Ovary (tissue), 9 donors: ENCODE results near the gene WBP2NL. TPM values are rescaled to one million over a fixed set of nuclear protein-coding genes. Genes with fewer than 3 reads are reported as not detected.

Experiments used
- DNase-seq, 5 donors: peaks; one replicate each; pipeline ENCODE4 v3.0.0-alpha.2; 2019 to 2020
- H3K27ac ChIP-seq, 2 donors: fragments of 200-600 bp; one replicate each; pipeline versions ENCODE4 v1.5.1 to v1.8.0; 2019 to 2022
- H3K27me3 ChIP-seq: fragments of 200-600 bp; one replicate; pipeline ENCODE4 v1.8.0; 2022
- H3K36me3 ChIP-seq: fragments of 200-600 bp; sonication (generic); one replicate; pipeline ENCODE4 v1.5.1; 2019
- H3K4me1 ChIP-seq: one replicate; pipeline ENCODE4 v1.8.1; 2013; ENCODE audit warnings: mild to moderate bottlenecking, moderate library complexity; ENCODE audit not compliant: insufficient read depth
- H3K4me3 ChIP-seq: fragments of 200-600 bp; sonication (generic); one replicate; pipeline ENCODE4 v1.5.1; 2017
- H3K9me3 ChIP-seq, 2 donors: fragments of 200-600 bp in 1 of 2; sonication (generic) in 1 of 2; one replicate each; pipeline versions ENCODE4 v1.5.1 to v1.8.1; 2013 to 2019; ENCODE audit warnings: mild to moderate bottlenecking in 1 of 2, moderate library complexity in 1 of 2
- EP300 ChIP-seq: sonication (generic); formaldehyde crosslinking; IDR thresholded peaks from one replicate; pipeline ENCODE4 v1.6.1; 2017; ENCODE audit warnings: antibody characterized with exemption
- POLR2A ChIP-seq: fragments of 450-650 bp; IDR thresholded peaks from one replicate; pipeline ENCODE4 v1.6.1; 2017; ENCODE audit warnings: antibody characterized with exemption, mild to moderate bottlenecking, moderate library complexity
- WGBS, 3 donors: extraction: QIAGEN DNeasy Blood & Tissue Kit in 1 of 3; methylation state at CpG; one replicate each; pipeline versions ENCODE4 v1.1.5 to v1.1.7; 2013 to 2017; 5-methylcytosine and 5-hydroxymethylcytosine counted together
- intact Hi-C, 4 donors: fragments of 100-400 bp; cut with DNase I; formaldehyde crosslinking; loops; one replicate each; pipeline versions ENCODE4 v1.11.0 to v1.15.1; 2022 to 2023
- polyA plus RNA-seq, 2 donors: library from polyadenylated mRNA; stranded (reverse); fragments of 200-250 nt in 1 of 2; fragments of 350-450 nt in 1 of 2; fragmentation: Illumina TruSeq in 1 of 2; extraction: RNeasy Lipid Tissue Mini Kit (QIAGEN cat#74804) in 1 of 2; gene quantifications; one replicate each; pipeline ENCODE4 v1.2.3, GENCODE V29; 2013 to 2014
- total RNA-seq, 7 donors: library from RNA; depleted of rRNA in 2 of 7; stranded (reverse); fragments of >200 nt in 2 of 7; fragmentation: NEBNext Ultra II Directional in 3 of 7; extraction: Animal tissue kit (Norgen Biotek cat#: 25700) in 3 of 7; gene quantifications; one replicate each; pipeline versions ENCODE4 v1.1.0 to v1.2.4, GENCODE V29; 2016 to 2023
- TF ChIP-seq, protein P1 (sequence below), 3 donors: fragments of 450-650 bp in 2 of 3; fragments of 200-600 bp in 1 of 3; IDR thresholded peaks; one replicate each; pipeline versions ENCODE4 v1.5.1 to v1.8.0; 2016 to 2022; ENCODE audit warnings: antibody characterized with exemption in 3 of 3, mild to moderate bottlenecking in 1 of 3
- donor health status: DM: no; HTN: no; CAD: no; lungs with moderate emphysema.
- donor health status: DM: no; HTN: no; CAD: no.
- donor health status: Bipolar disorder and iron deficiency.
- donor health status: DM: yes; HTN: yes; CAD: no.
- donor health status: DM: no; HTN: no; CAD: no.
- donor health status: DM: yes; HTN: yes; CAD: no.

WBP2NL gene
- total and polyA plus RNA-seq, 9 donors: 0.48 to 4.5 (median 2.8) TPM

DNA sequence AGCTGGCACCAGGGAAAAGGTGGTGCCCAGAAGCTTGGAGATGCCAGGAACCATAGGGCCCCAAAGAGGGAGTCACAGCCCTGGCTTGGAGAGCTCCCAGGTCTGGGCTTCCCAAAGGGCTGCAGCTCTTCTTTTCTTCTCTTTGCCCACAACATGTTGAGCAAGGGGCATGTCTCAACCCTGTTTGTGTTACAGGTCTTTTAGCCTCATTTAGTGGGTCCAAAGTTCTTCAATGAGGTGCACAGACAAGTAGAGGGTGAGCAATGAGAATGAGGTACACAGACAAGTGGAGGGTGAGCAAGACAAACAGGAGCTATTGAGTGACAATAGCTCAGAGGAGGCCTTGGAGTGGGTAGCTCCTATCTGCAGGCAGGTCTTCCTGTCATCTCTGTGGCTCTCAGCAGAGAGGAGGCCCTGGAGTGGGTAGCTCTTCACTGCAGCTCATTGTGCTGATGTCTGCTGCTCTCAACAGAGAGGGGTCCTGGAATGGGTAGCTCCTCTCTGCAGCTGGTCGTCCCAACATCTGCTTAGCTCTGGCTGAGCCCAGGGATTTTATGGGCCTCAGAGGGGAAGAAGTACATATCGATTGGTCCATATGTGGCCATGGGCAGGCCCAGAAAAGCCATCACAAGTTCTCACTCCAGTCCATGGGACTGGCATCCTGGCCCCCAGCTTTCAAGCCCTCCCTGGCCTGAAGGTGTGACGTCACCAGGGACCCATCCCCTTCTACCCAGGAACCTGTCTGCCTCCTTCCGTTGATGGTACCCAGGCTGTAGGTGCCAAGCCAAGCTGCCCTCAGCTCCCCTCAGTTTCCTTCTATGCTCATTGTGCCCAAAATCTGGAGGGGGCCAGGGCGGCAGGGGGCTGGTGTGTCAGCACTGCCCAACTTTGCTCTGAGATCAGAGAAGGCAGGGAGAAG is 34.9 kb downstream of the WBP2NL start:
- intact Hi-C loops: no loop called here
- no peaks in the 10 kb centered on the region for H3K27me3 ChIP-seq
- DNase-seq: no peak
- no peaks in the 10 kb centered on the region for H3K4me1 ChIP-seq
- 92 to 95% (median 93%) methylated on average over 5 of the region's 5 CpGs for WGBS, 3 donors
- H3K9me3 ChIP-seq: peaks cover 0 to 13% of the 10 kb centered on the region in 2 donors
- no peaks in the 10 kb centered on the region for H3K36me3 ChIP-seq
- H3K4me3 ChIP-seq: no peak overlapping the region
- H3K27ac ChIP-seq: no peak overlapping the region
- TF ChIP-seq EP300 (no peak), POLR2A (no peak)
- TF ChIP-seq, protein P1, sequence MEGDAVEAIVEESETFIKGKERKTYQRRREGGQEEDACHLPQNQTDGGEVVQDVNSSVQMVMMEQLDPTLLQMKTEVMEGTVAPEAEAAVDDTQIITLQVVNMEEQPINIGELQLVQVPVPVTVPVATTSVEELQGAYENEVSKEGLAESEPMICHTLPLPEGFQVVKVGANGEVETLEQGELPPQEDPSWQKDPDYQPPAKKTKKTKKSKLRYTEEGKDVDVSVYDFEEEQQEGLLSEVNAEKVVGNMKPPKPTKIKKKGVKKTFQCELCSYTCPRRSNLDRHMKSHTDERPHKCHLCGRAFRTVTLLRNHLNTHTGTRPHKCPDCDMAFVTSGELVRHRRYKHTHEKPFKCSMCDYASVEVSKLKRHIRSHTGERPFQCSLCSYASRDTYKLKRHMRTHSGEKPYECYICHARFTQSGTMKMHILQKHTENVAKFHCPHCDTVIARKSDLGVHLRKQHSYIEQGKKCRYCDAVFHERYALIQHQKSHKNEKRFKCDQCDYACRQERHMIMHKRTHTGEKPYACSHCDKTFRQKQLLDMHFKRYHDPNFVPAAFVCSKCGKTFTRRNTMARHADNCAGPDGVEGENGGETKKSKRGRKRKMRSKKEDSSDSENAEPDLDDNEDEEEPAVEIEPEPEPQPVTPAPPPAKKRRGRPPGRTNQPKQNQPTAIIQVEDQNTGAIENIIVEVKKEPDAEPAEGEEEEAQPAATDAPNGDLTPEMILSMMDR (IDR thresholded peaks at IDR 0.05): no peak

DNA sequence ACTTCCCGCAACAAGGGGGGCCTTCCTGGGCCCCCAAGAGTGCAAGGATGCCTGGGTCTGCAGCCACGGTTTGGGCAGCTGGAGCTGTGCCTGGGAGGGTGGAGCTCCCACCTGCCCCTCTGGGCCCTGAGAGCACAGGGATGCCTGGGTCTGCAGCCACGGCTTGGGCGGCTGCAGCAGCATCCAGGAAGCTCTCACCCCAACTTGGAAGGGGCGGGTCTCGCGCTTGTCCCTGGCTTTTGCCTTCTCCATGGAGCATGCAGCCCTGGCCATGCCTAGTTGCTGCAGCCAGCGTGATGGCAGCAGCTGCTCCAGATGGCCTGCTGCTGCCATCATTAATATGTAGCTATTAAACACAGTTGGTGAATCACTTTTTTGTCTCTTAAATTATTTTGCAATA is 36.7 kb downstream of the WBP2NL start:
- DNase-seq: no peak
- Histone ChIP-seq H3K9me3 (peaks cover 0 to 13% of the 10 kb centered on the region in 2 donors), H3K4me3 (no peak overlapping the region), H3K27me3 (no peaks in the 10 kb centered on the region), H3K36me3 (no peaks in the 10 kb centered on the region), H3K4me1 (no peaks in the 10 kb centered on the region), H3K27ac (no peak overlapping the region)
- intact Hi-C loops: no loop called here
- 82 to 87% (median 84%) methylated on average over 8 of the region's 8 CpGs for WGBS, 3 donors
- no peak for TF ChIP-seq EP300

DNA sequence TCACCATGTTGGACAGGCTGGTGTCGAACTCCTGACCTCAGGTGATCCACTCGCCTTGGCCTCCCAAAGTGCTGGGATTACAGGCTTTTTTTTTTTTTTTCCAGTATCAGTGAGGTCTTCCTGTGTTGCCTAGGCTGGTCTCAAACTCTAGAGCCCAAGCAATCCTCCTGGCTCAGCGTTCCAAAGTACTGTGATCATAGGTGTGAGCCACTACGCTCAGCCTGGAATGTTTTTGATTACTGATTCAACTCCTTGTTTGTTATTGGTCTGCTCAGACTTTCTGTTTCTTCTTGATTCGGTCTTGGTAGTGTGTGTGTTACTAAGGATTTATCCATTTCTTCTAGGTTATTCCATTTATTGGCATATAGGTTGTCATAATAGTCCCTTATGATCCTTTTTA is 40.7 kb downstream of the WBP2NL start:
- TF ChIP-seq EP300 (no peak), POLR2A (no peak)
- TF ChIP-seq, protein P1 (IDR thresholded peaks at IDR 0.05): no peak
- no peak overlapping the region for H3K4me3 ChIP-seq
- no peak overlapping the region for H3K27ac ChIP-seq
- intact Hi-C loops: no loop called here
- H3K36me3 ChIP-seq: no peaks in the 10 kb centered on the region
- no peaks in the 10 kb centered on the region for H3K27me3 ChIP-seq
- H3K4me1 ChIP-seq: no peaks in the 10 kb centered on the region
- no peak for DNase-seq
- 95 to 98% (median 96%) methylated on average over 5 of the region's 5 CpGs for WGBS, 3 donors
- H3K9me3 ChIP-seq: no peaks in the 10 kb centered on the region

DNA sequence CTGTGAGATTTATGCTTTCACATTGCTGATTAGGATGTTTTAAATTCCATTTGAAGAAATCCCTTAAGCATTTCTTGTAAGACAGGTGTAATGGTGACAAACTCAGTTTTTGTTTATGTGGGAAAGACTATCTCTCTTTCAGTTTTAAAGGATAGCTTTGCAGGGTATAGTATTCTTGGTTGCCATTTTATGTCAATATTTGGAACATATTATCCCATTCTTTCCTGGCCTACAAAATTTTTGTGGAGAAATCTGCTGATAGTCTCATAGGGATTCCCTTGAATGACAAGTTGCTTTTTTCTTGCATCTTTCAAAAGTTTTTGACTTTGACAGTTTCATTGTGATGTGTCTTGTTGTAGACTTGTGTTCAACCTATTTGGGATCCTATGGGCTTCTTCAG is 43.2 kb downstream of the WBP2NL start:
- intact Hi-C loops: no loop called here
- Histone ChIP-seq H3K4me1 (no peaks in the 10 kb centered on the region), H3K4me3 (no peak overlapping the region), H3K9me3 (no peaks in the 10 kb centered on the region), H3K36me3 (no peaks in the 10 kb centered on the region), H3K27me3 (no peaks in the 10 kb centered on the region), H3K27ac (no peak overlapping the region)
- DNase-seq: no peak
- TF ChIP-seq EP300: no peak
- TF ChIP-seq POLR2A: no peak
- TF ChIP-seq, protein P1 (IDR thresholded peaks at IDR 0.05): no peak

DNA sequence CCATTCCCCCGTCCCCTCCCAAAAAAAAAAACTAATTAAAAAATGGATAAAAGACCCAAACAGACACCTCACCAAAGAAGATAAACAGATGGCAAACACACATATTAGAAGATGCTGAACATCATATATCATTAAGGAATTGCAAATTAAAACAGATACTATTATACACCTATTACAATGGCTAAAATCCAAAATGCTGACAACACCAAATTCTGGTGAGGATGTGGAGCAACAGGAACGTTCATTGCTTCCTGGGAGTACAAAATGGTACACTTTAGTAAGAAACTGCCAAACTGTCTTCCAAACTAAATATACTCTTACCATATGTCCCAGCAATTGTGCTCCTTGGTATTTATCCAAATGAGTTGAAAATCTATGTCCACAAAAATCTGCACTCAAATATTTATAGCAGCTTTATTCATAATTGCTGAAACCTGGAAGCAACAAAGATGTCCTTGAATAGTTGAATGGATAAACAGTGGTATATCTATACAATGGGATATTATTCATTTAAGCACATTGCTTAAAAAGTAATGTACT is 52.1 kb downstream of the WBP2NL start:
- TF ChIP-seq EP300: no peak
- TF ChIP-seq, protein P1 (IDR thresholded peaks at IDR 0.05): no peak
- TF ChIP-seq POLR2A: no peak
- Histone ChIP-seq H3K4me1 (no peaks in the 10 kb centered on the region), H3K9me3 (no peaks in the 10 kb centered on the region), H3K27ac (no peak overlapping the region), H3K36me3 (no peaks in the 10 kb centered on the region), H3K4me3 (no peak overlapping the region), H3K27me3 (no peaks in the 10 kb centered on the region)
- WGBS, 3 donors: 54 to 61% (median 57%) methylated on average over 2 of the region's 2 CpGs
- intact Hi-C loops: no loop called here
- DNase-seq: no peak
